ENCODE measurements around the gene ZNF783. TPM values are rescaled to one million over a fixed set of nuclear protein-coding genes. Genes with fewer than 3 reads are reported as not detected.

ZNF783 gene
- total and polyA plus RNA-seq, 2 experiments from 2014 or later: 7.8 to 7.9 TPM

DNA sequence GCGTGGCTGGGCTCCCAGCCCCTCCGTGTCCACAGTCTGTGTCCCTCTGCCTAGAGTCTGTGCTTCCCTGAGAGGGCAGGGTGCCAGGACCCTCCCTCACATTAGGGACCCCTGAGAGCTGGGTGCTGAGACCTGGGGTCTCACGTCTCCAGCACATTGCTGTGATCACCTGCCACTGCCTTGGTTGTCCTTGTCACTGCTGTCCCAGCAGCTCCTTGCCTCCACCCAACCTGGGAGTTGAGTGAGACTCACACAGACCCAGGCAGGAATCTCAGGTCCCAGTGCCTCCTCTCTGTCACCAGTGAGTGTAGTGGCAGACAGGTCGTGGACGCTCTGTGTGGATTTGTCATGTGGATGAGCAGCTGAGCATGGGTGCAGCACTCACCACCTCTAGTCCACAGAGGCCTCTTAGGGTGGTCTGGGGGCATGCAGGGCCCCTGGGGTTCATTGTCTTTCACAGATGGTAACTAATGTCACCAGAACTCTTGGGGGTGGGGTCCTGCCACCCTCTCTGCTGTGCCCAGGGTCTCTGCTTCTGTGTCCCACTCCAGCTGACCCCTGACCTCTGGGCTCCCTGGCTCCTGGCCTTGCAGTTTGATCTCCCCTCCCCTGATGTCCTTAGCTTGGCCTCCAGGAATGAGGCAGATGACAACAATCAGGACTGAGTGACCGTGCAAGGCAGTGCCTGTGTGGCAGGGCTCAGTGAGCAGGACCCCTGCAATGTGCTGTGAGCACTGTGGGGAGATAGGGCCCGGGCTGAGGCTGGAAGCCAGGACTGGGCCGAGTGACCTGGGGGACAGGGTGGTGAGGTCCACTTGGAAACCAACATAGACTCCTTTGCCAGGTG, 18.9 kb downstream of the ZNF783 start:
- Histone ChIP-seq H3K9me3 (ENCODE audit: low read depth) (no peaks in the 10 kb centered on the region), H3K4me1 (ENCODE audit: insufficient read depth) (peaks cover 7% of the 10 kb centered on the region), H3K79me2 (no peaks in the 10 kb centered on the region), H3K4me2 (no peak overlapping the region), H4K20me1 (ENCODE audit: insufficient read depth, poor library complexity, severe bottlenecking) (no peaks in the 10 kb centered on the region), H2AFZ (no peak overlapping the region), H3K4me3 (no peak overlapping the region), H3K27me3 (no peaks in the 10 kb centered on the region), H3K36me3 (replicated peaks; ENCODE audit: insufficient read depth, low read depth) (no peaks in the 10 kb centered on the region), H3K27ac (no peak overlapping the region), H3K9me2 (replicated peaks; ENCODE audit: insufficient read depth) (no peaks in the 10 kb centered on the region)
- WGBS (ENCODE audit: low lambda C conversion rate, missing lambda C conversion rate): 96% methylated on average over 8 of the region's 8 CpGs
- TF ChIP-seq EZH2phosphoT487 (IDR thresholded peaks at IDR 0.05; ENCODE audit: low read depth, severe bottlenecking, unreplicated experiment) (no peak), EZH2 (IDR thresholded peaks at IDR 0.05; ENCODE audit: borderline replicate concordance) (no peak)
- TF ChIP-seq, protein P1, sequence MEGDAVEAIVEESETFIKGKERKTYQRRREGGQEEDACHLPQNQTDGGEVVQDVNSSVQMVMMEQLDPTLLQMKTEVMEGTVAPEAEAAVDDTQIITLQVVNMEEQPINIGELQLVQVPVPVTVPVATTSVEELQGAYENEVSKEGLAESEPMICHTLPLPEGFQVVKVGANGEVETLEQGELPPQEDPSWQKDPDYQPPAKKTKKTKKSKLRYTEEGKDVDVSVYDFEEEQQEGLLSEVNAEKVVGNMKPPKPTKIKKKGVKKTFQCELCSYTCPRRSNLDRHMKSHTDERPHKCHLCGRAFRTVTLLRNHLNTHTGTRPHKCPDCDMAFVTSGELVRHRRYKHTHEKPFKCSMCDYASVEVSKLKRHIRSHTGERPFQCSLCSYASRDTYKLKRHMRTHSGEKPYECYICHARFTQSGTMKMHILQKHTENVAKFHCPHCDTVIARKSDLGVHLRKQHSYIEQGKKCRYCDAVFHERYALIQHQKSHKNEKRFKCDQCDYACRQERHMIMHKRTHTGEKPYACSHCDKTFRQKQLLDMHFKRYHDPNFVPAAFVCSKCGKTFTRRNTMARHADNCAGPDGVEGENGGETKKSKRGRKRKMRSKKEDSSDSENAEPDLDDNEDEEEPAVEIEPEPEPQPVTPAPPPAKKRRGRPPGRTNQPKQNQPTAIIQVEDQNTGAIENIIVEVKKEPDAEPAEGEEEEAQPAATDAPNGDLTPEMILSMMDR (IDR thresholded peaks at IDR 0.05; ENCODE audit: poor library complexity): no peak
- no peak for DNase-seq (ENCODE audit: low spot score)

DNA sequence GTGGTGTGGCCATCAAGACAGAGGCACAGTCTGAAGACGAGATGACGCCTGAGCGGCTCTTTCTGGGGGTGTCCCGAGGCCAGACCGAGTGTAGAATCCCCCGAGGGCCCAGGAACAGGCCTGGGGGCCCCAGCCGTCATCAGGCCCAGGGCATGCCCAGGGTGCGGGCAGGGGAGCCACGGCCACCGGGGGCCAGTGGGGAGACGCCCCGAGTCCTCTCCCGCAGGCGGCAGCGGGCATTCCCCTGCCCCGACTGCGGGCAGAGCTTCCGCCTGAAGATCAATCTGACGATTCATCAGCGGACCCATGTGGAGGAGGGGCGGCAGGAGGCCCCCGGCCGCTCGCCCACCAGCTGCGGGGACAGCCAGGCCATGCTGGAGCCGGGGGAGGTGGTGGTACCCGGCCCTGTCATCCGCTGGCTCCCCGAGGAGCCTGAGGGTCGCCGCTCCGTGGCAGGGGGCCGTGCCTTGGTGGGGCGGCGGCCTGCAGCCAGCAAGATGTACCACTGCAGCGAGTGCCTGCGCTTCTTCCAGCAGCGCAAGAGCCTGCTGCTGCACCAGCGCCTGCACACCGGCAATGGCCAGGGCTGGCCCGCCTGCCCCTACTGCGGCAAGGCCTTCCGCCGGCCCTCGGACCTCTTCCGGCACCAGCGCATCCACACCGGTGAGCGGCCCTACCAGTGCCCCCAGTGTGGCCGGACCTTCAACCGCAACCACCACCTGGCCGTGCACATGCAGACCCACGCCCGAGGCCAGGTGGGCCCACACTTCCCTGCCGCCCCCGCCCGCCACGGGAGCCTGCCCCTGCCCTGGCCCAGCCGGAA, 19.7 kb downstream of the ZNF783 start:
- no peaks in the 10 kb centered on the region for H3K27me3 ChIP-seq

DNA sequence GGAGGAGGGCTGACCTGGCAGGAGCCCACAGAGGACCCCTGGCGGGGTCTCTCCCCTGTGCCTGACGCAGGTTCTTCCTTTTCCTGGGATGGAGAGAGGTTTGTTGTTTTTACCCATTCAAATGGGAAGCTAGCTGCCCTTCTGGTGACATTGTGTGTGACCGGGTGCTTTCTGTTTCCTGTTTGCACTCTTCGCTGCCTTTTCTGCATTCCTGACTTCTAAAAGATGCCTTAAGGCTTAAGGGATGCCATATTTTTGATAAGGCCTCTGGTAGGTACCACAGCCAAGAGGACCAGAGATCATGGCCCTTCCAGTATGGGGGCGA, 20.3 kb downstream of the ZNF783 start:
- no peaks in the 10 kb centered on the region for H3K9me2 ChIP-seq (replicated peaks; ENCODE audit: insufficient read depth)

More for the DNA sequence above, 19.7 kb downstream of the ZNF783 start:
- H3K4me1 ChIP-seq (ENCODE audit: insufficient read depth): peaks cover 7% of the 10 kb centered on the region
- H4K20me1 ChIP-seq (ENCODE audit: insufficient read depth, poor library complexity, severe bottlenecking): no peaks in the 10 kb centered on the region
- H3K27ac ChIP-seq: no peak overlapping the region
- no peak for TF ChIP-seq EZH2 (IDR thresholded peaks at IDR 0.05; ENCODE audit: borderline replicate concordance)
- TF ChIP-seq EZH2phosphoT487 (IDR thresholded peaks at IDR 0.05; ENCODE audit: low read depth, severe bottlenecking, unreplicated experiment): no peak
- TF ChIP-seq, protein P1 (IDR thresholded peaks at IDR 0.05; ENCODE audit: poor library complexity): no peak
- no peak overlapping the region for H2AFZ ChIP-seq
- H3K36me3 ChIP-seq (replicated peaks; ENCODE audit: insufficient read depth, low read depth): no peaks in the 10 kb centered on the region
- H3K4me3 ChIP-seq: no peak overlapping the region
- DNase-seq (ENCODE audit: low spot score): no peak
- 98% methylated on average over 48 of the region's 59 CpGs for WGBS (ENCODE audit: low lambda C conversion rate, missing lambda C conversion rate)
- no peak overlapping the region for H3K4me2 ChIP-seq
- no peaks in the 10 kb centered on the region for H3K9me3 ChIP-seq (ENCODE audit: low read depth)
- no peaks in the 10 kb centered on the region for H3K9me2 ChIP-seq (replicated peaks; ENCODE audit: insufficient read depth)
- H3K79me2 ChIP-seq: no peaks in the 10 kb centered on the region

More for the DNA sequence above, 20.3 kb downstream of the ZNF783 start:
- Histone ChIP-seq H4K20me1 (ENCODE audit: insufficient read depth, poor library complexity, severe bottlenecking) (no peaks in the 10 kb centered on the region), H3K27ac (no peak overlapping the region), H3K9me3 (ENCODE audit: low read depth) (no peaks in the 10 kb centered on the region), H2AFZ (no peak overlapping the region), H3K79me2 (no peaks in the 10 kb centered on the region), H3K4me1 (ENCODE audit: insufficient read depth) (peaks cover 7% of the 10 kb centered on the region), H3K4me3 (no peak overlapping the region), H3K36me3 (replicated peaks; ENCODE audit: insufficient read depth, low read depth) (no peaks in the 10 kb centered on the region), H3K4me2 (no peak overlapping the region), H3K27me3 (no peaks in the 10 kb centered on the region)
- WGBS (ENCODE audit: low lambda C conversion rate, missing lambda C conversion rate): 83% methylated on average over 5 of the region's 5 CpGs
- DNase-seq (ENCODE audit: low spot score): no peak
- TF ChIP-seq EZH2 (IDR thresholded peaks at IDR 0.05; ENCODE audit: borderline replicate concordance) (no peak), EZH2phosphoT487 (IDR thresholded peaks at IDR 0.05; ENCODE audit: low read depth, severe bottlenecking, unreplicated experiment) (no peak)
- TF ChIP-seq, protein P1 (IDR thresholded peaks at IDR 0.05; ENCODE audit: poor library complexity): no peak

Data from hepatocyte (in vitro differentiated cells).